ENCODE results near the gene PRPSAP1.

The PRPSAP1 gene

DNA sequence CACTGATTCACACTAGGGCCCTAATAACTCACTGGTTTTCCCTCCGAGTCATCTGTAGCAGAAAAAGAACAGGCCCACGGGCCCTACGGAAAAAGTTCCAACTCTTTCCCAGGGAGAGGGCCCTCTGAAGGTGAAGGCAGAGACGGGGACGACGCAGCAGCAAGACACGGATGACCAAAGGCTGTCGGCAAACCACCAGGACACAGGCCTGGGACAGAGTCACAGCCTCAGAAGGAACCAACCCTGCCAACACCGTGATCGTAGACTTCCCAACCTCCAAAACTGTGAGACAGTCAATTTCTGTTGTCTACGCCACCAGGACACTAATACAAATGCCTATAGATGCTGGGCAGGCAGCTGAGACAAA lies 25.5 kb upstream of the PRPSAP1 start:
- Histone ChIP-seq H2AFZ (no peak overlapping the region), H3K27ac (no peak overlapping the region), H3K79me2 (no peaks in the 10 kb centered on the region), H3K36me3 (ENCODE audit: control insufficient read depth, insufficient read depth, low read length) (no peaks in the 10 kb centered on the region), H3K4me2 (ENCODE audit: low read length) (no peak overlapping the region), H3K9ac (no peak overlapping the region), H3K4me1 (peaks cover 6% of the 10 kb centered on the region), H3K4me3 (ENCODE audit: low read depth, low read length) (no peak overlapping the region), H3K9me3 (ENCODE audit: control insufficient read depth, low read length) (no peaks in the 10 kb centered on the region), H3K27me3 (ENCODE audit: control insufficient read depth, insufficient read depth, low read length) (no peaks in the 10 kb centered on the region)
- TF ChIP-seq, protein P1, sequence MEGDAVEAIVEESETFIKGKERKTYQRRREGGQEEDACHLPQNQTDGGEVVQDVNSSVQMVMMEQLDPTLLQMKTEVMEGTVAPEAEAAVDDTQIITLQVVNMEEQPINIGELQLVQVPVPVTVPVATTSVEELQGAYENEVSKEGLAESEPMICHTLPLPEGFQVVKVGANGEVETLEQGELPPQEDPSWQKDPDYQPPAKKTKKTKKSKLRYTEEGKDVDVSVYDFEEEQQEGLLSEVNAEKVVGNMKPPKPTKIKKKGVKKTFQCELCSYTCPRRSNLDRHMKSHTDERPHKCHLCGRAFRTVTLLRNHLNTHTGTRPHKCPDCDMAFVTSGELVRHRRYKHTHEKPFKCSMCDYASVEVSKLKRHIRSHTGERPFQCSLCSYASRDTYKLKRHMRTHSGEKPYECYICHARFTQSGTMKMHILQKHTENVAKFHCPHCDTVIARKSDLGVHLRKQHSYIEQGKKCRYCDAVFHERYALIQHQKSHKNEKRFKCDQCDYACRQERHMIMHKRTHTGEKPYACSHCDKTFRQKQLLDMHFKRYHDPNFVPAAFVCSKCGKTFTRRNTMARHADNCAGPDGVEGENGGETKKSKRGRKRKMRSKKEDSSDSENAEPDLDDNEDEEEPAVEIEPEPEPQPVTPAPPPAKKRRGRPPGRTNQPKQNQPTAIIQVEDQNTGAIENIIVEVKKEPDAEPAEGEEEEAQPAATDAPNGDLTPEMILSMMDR (IDR thresholded peaks at IDR 0.05): no peak

GRCh38 chr17:76378548-76379274 lies 25.0 kb upstream of the PRPSAP1 start:
- H3K27ac ChIP-seq: no peak overlapping the region
- H2AFZ ChIP-seq: peak overlapping the region; percentile 25
- H3K79me2 ChIP-seq: no peaks in the 10 kb centered on the region
- no peak overlapping the region for H3K4me3 ChIP-seq (ENCODE audit: low read depth, low read length)
- TF ChIP-seq, protein P1 (IDR thresholded peaks at IDR 0.05): no peak
- H3K36me3 ChIP-seq (ENCODE audit: control insufficient read depth, insufficient read depth, low read length): no peaks in the 10 kb centered on the region
- no peaks in the 10 kb centered on the region for H3K27me3 ChIP-seq (ENCODE audit: control insufficient read depth, insufficient read depth, low read length)
- no peaks in the 10 kb centered on the region for H3K9me3 ChIP-seq (ENCODE audit: control insufficient read depth, low read length)
- H3K4me1 ChIP-seq: peaks cover 6% of the 10 kb centered on the region
- H3K4me2 ChIP-seq (ENCODE audit: low read length): no peak overlapping the region
- no peak overlapping the region for H3K9ac ChIP-seq

DNA sequence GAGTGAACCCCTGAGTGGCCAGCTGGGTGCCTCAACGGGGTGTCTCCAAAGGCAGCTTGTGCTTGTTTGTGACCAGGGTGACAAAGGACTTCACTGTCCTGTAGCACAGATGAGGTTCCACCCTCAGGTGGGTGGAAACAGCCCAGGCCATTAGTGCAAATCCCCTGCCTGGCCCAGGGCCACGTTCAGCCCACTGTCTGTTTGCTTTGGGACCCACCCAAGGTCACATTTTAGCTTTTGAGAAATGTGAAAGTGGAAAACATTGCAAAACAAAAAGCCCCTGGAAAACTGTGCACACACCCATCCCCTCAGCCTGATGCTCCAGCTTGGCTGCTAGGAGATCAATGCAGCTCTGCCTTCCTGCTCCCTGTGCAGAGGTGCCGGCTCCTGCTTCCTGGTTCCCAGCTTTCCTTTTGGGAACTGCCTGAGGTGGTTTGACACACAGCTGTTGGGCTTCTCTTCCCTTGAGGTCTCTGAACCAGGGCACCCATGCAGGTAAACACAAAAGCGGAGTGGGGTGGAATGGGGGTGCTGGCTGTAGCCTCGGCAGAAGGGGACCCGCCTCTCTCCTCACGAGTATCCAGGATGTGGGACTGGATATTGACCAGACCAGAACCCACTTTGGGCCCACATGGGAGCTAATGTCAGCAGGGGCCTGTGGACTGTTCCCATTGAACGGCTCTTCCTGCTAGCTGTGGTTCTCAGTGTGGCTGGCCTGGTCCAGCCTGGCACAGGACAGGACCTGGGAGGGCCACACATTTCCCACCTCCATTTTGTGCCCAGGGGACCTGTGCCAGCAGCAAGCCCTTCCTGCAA lies 22.8 kb upstream of the PRPSAP1 start:
- Histone ChIP-seq H3K4me1 (peaks cover 6% of the 10 kb centered on the region), H3K27ac (no peak overlapping the region), H3K4me3 (ENCODE audit: low read depth, low read length) (no peak overlapping the region), H3K4me2 (ENCODE audit: low read length) (no peak overlapping the region), H3K9me3 (ENCODE audit: control insufficient read depth, low read length) (no peaks in the 10 kb centered on the region), H3K79me2 (no peaks in the 10 kb centered on the region), H2AFZ (no peak overlapping the region), H3K9ac (no peak overlapping the region), H3K36me3 (ENCODE audit: control insufficient read depth, insufficient read depth, low read length) (no peaks in the 10 kb centered on the region), H3K27me3 (ENCODE audit: control insufficient read depth, insufficient read depth, low read length) (no peaks in the 10 kb centered on the region)
- TF ChIP-seq, protein P1 (IDR thresholded peaks at IDR 0.05): no peak

DNA sequence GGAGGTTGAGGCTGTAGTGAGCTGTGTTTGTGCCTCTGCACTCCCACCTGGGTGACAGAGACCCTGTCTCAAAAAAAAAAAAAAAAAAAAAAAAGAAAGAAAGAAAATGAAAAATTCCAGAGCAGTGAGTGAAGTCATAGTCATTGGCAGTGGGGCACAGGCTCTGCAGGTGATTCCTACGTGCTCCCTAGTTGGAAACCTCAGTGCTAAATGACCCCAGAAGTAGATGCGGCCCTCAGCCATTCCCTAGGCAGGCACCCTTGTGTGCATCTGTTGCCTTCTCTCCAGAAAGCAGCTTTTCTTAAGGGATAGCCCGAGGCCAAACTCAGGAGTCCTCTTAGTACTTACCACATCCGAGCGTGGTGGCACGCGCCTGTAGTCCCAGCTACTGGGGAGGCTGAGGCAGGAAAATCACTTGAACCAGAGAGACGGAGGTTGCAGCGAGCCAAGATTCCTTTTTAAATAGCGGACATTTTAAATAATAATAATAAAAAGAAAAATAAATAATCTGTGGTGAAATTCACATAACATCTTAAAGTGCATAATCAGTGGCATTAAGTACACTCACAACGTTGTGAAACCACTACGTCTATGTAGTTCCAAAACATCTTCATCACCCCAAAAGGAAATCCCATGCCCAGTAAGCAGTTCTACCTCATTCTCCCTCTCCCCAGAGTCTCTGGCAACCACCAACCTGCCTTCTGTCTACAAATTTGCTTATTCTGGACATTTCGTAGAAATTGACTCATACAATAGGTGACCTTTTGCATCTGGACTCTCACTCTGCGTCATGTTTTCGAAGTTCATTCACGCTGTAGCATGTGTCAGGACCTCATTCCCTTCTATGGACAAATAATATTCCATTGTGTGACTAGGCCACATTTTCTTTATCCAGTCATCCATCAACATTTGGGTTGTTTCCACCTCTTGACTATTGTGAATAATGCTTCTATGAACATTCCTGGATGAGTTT lies 18.2 kb upstream of the PRPSAP1 start:
- no peaks in the 10 kb centered on the region for H3K79me2 ChIP-seq
- TF ChIP-seq, protein P1 (IDR thresholded peaks at IDR 0.05): no peak

More for the DNA sequence above, 18.2 kb upstream of the PRPSAP1 start:
- no peaks in the 10 kb centered on the region for H3K27me3 ChIP-seq (ENCODE audit: control insufficient read depth, insufficient read depth, low read length)
- H2AFZ ChIP-seq: no peak overlapping the region
- no peaks in the 10 kb centered on the region for H3K9me3 ChIP-seq (ENCODE audit: control insufficient read depth, low read length)
- H3K9ac ChIP-seq: no peak overlapping the region
- no peak overlapping the region for H3K4me3 ChIP-seq (ENCODE audit: low read depth, low read length)
- H3K4me2 ChIP-seq (ENCODE audit: low read length): no peak overlapping the region
- no peak overlapping the region for H3K27ac ChIP-seq
- no peaks in the 10 kb centered on the region for H3K36me3 ChIP-seq (ENCODE audit: control insufficient read depth, insufficient read depth, low read length)
- no peaks in the 10 kb centered on the region for H3K4me1 ChIP-seq

Measured in parathyroid adenoma (tissue), 2 donors.